ENCODE data around the gene NRF1. TPM values are rescaled to one million over a fixed set of nuclear protein-coding genes. Genes with fewer than 3 reads are reported as not detected.

NRF1 gene
- polyA plus RNA-seq, 3 donors = 21.8 to 29.9 (median 24.5) TPM

DNA sequence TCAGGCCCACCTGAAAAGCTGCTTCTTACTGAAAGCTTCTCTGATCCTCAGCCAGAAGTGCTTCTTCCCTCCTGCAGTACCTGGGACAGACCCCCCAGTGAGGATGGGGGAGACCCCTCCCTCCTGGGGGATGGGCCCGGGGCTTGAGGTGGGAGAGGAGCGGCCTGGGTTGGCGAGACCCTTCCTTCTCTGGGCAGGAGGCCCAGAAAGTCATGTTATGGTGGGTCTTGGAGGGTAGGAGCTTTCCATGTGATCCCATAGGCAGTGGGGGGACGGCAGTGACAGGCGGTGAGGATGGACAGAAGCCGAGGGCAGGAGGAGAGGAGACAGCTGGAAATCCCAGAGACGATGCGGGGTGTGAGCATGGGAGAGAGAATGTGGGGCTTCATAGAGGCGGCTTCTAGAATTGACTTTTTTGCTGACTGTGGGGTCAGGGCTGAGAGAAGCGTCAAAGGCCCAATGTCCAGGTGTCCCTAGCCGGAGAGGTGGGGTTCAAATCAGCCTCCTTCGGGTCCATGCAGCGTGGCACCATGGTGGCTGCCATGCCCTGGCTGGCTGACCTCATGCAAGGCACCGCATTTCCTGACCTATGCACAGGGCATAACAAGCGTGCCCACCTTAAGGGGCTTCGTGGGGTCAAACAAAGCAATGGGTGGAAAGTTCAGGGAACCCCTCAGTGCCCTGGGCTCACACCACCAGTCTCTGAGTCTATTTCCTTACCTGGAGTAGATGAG is 187.3 kb downstream of the NRF1 start:
- DNase-seq = no peak

DNA sequence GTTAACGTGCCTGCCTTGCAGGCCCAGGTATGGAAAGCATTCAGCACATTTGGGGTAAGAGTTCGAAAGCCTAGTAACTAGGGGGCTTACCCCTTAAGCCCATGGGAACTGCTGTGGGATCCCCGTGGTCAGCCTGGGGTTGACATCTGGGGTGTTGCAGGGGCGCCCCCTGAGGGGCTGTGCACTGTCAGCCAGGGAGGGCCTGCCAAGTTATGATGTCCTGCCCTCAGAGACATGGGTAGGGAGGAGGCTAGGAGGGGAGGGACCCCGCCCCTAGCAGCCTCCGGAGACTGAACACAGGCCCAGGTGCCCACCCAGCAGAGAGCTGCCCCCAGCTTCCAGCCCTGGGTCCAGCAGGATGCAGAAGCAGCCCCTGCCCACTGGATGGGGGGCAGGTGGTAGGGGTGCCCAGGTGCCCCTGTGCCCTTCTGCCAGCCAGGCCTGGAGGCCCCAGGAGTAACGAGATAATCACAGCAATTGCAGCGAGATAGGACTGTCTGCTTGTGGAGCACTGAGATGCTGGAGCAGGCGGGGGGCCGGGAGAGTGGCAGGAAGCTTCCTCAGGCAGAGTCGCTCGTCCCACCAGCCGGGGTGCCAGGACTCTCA is 187.9 kb downstream of the NRF1 start:
- no peak for DNase-seq

DNA sequence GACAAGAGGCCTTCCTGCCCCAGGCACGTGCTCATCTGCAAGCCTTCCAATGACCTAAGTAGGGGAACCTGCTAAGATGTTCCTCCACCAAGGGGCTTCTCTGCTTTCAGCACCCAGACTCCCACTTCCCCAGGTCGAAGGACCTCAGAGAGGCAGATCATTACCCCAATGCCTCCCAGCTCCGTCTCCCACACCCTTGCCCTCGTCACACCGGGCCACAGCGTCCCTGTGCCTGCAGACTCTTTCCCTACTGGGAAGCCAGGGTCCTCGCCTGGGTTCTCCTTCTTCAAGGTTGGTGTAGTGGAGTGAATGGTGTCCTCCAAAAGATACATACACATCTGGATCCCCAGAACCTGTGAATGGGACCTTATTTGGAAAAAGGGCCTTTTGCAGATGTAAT is 189.4 kb downstream of the NRF1 start:
- DNase-seq = no peak

DNA sequence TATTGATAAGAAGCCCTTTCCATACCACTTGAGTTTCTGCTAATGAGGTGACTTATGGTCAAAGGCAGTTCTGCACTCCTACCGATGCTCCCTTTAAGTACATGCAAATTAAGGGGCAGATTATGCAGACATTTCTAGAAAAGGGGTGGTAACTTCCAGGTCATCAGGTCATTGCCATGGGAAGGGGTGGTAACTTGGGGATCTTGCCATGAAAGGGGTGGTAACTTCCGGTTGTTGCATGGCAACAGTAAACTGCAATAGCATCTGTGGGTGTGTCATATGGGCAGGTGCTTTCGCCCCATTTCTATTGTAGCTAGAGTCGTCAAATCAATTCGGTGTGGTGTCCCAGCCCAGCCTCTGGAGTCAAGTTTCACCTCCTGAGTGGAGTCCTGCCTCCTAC is 190.4 kb downstream of the NRF1 start:
- no peak for DNase-seq

DNA sequence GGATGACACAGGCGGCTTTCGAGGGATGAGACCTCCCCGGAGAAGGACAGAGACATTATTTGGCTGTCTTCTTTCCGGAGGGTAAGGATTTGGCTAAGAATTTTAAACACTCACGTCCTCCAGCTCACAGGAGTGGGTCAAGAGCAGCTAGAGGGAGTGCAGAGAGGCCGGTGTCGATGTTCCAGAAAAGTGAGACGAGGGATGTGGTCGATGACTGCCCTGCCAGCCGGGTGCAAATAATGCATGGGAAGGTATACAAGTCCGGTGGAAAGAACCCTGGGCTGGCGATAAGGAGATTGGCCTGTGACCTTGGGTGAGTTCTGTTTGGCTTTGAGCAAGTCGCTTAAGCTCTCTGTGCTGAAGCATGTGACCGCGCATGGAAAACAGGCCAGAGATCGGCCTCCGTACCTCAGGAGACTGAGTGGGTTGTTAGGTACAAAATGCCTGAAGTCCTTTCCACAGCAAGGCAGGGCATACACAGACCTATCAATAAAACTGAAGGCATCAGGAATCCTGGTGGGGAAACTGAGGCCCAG is 192.1 kb downstream of the NRF1 start:
- DNase-seq = no peak

DNA sequence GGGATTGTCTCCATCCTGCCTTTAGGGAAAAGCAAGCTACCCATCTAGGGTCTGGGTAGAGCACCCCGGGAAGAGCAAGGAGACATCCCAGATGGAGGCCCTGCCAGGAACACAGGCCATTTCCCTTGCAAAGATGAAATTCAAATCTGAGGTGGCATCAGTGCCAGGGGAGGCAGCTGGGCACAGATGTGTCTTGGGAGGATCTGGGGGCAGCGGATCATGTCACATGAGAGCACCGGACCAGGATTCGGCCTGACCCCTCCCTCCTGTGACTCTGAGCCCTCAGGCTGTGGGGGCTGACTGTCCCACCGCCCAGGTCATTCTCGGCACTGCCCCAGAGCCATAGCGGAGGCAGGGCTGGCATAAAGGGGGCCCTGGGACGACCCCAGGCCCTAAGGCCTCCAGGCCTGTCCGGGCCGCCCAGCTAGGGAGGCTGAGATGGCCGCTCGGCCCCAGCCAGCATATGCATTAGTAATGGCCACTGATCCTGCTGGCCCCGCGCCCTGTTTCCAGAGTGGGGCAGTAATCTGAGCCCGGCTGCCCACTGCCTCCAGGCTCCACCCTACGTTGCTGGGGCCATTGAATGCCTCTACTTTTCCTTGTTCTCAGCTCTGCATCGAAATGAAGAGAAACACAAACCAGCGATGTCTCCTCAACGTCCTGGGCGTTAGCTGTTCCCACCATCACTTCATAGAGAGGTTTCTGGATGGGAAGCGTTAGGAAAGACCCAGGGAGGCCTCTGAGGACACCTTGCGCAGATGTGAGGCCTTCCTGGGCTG is 192.8 kb downstream of the NRF1 start:
- no peak for DNase-seq

DNA sequence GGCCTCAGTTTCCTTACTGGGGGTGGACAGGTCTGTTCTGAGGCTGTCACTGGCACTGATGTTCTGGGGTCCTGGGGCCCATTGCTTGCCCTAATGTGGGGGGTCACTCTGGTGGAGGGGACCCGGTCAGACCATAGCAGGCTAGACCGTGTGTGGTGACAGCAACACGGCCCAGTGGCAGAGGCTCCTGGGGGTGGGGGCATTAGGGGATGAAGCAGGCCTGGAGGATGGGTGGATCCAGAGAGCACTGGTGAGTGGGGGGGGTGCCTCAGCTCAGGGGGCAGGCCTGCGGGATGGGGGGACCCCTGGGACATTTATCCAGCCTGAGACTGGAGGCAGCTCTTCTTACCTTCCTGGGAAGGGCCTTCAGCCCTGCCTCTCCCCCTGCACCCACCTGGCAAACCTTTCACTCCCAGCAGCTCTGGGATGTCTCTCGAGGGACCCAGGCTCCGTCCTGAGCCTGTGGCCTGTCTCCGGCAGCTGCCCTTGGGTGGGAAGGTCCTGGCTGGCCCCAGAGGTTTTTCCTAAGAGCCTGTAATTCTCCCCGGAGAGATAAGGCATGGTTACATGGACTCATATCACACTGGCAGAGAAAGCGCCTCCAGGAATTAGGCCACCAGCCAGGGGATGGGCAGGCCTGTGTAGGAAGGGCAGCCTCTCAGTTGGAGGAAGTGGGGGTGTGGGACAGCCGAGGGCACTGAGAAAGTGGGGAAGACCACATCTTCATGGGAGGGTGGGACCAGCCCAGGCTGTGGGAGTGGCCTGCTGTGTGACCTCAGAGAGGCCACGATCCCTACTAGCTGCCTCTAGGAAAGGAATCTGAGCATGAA is 193.6 kb downstream of the NRF1 start:
- DNase-seq = no peak

Other genes starting within 250 kb of the NRF1 start
- gene STRIP2, start 177.3 kb upstream of the NRF1 start, polyA plus RNA-seq (ENCODE audit: insufficient read length in 3 of 3) = 1 to 10 TPM; 2.0 to 5.2 (median 3.6) TPM
- gene SMKR1, start 109.2 kb upstream of the NRF1 start, polyA plus RNA-seq (ENCODE audit: insufficient read length in 3 of 3) = 1 to 10 TPM; 3.2 to 3.6 (median 3.5) TPM

All from renal pelvis (tissue), 4 donors.